ENCODE measurements around the gene NOTUM. TPM values are rescaled to one million over a fixed set of nuclear protein-coding genes. Genes with fewer than 3 reads are reported as not detected.

The NOTUM gene
- total RNA-seq, 1 donor from 2014 or later: 1.7 TPM

GRCh38 chr17:81921996-81922565 lies 38.9 kb downstream of the NOTUM start:
- no peaks in the 10 kb centered on the region for H3K27me3 Mint-ChIP-seq (ENCODE audit: low read depth, unreplicated experiment)
- H3K4me1 Mint-ChIP-seq (ENCODE audit: low read depth, unreplicated experiment): peaks cover 22% of the 10 kb centered on the region
- H3K4me2 ChIP-seq (ENCODE audit: low read length): no peak overlapping the region
- H3K4me1 ChIP-seq (ENCODE audit: insufficient read depth, low read length): peaks cover 25% of the 10 kb centered on the region
- peaks cover 10% of the 10 kb centered on the region for H3K36me3 Mint-ChIP-seq (ENCODE audit: low read depth, unreplicated experiment)
- H3K4me3 Mint-ChIP-seq (ENCODE audit: unreplicated experiment): no peak overlapping the region
- FAIRE-seq (no peak), DNase-seq (ENCODE audit: low read depth) (no peak)
- peaks cover 5% of the 10 kb centered on the region for H3K36me3 ChIP-seq (ENCODE audit: insufficient read depth, low read length)
- no peak for TF ChIP-seq EZH2 (IDR thresholded peaks at IDR 0.05; ENCODE audit: insufficient read depth, low read length)
- no peak overlapping the region for H3K27ac ChIP-seq (ENCODE audit: low read depth, low read length)
- no peak overlapping the region for H3K4me3 ChIP-seq (ENCODE audit: insufficient read depth, low read depth, low read length)
- H3K27ac Mint-ChIP-seq (ENCODE audit: unreplicated experiment): peak overlapping the region; percentile 47
- no peak overlapping the region for H2AFZ ChIP-seq (ENCODE audit: low read depth, low read length)
- no peaks in the 10 kb centered on the region for H3K27me3 ChIP-seq (ENCODE audit: insufficient read depth, low read length)
- peaks cover 96% of the 10 kb centered on the region for H3K79me2 ChIP-seq (ENCODE audit: insufficient read depth, low read length)
- H3K9me3 ChIP-seq (ENCODE audit: insufficient read depth, low read depth, low read length): no peaks in the 10 kb centered on the region
- peaks cover 78% of the 10 kb centered on the region for H4K20me1 ChIP-seq (ENCODE audit: insufficient read depth, low read length)
- H3K9ac ChIP-seq (ENCODE audit: low read length): peak overlapping the region; percentile 10
- no peaks in the 10 kb centered on the region for H3K9me3 Mint-ChIP-seq (ENCODE audit: unreplicated experiment)

GRCh38 chr17:81921537-81921862 lies 39.5 kb downstream of the NOTUM start:
- FAIRE-seq (no peak), DNase-seq (ENCODE audit: low read depth) (no peak)
- no peak overlapping the region for H3K9ac ChIP-seq (ENCODE audit: low read length)
- H3K27ac ChIP-seq (ENCODE audit: low read depth, low read length): no peak overlapping the region
- H3K9me3 Mint-ChIP-seq (ENCODE audit: unreplicated experiment): no peaks in the 10 kb centered on the region
- H3K4me1 ChIP-seq (ENCODE audit: insufficient read depth, low read length): peaks cover 31% of the 10 kb centered on the region
- H3K4me2 ChIP-seq (ENCODE audit: low read length): no peak overlapping the region
- TF ChIP-seq CTCF (IDR thresholded peaks at IDR 0.05; ENCODE audit: insufficient read depth, low read depth, low read length): no peak
- no peak for TF ChIP-seq EZH2 (IDR thresholded peaks at IDR 0.05; ENCODE audit: insufficient read depth, low read length)
- H3K27ac Mint-ChIP-seq (ENCODE audit: unreplicated experiment): peak overlapping the region; percentile 23
- no peak overlapping the region for H2AFZ ChIP-seq (ENCODE audit: low read depth, low read length)
- peaks cover 83% of the 10 kb centered on the region for H4K20me1 ChIP-seq (ENCODE audit: insufficient read depth, low read length)
- no peaks in the 10 kb centered on the region for H3K27me3 ChIP-seq (ENCODE audit: insufficient read depth, low read length)
- H3K36me3 Mint-ChIP-seq (ENCODE audit: low read depth, unreplicated experiment): peaks cover 10% of the 10 kb centered on the region
- peaks cover 5% of the 10 kb centered on the region for H3K36me3 ChIP-seq (ENCODE audit: insufficient read depth, low read length)
- H3K9me3 ChIP-seq (ENCODE audit: insufficient read depth, low read depth, low read length): no peaks in the 10 kb centered on the region
- H3K79me2 ChIP-seq (ENCODE audit: insufficient read depth, low read length): peaks cover 95% of the 10 kb centered on the region
- peak overlapping the region; percentile 14 for H3K4me3 Mint-ChIP-seq (ENCODE audit: unreplicated experiment)
- peaks cover 27% of the 10 kb centered on the region for H3K4me1 Mint-ChIP-seq (ENCODE audit: low read depth, unreplicated experiment)
- H3K4me3 ChIP-seq (ENCODE audit: insufficient read depth, low read depth, low read length): no peak overlapping the region
- no peaks in the 10 kb centered on the region for H3K27me3 Mint-ChIP-seq (ENCODE audit: low read depth, unreplicated experiment)

GRCh38 chr17:81920612-81921536 lies 40.1 kb downstream of the NOTUM start:
- H3K27me3 Mint-ChIP-seq (ENCODE audit: low read depth, unreplicated experiment): no peaks in the 10 kb centered on the region
- H3K27ac Mint-ChIP-seq (ENCODE audit: unreplicated experiment): peak overlapping the region; percentile 23
- H3K36me3 ChIP-seq (ENCODE audit: insufficient read depth, low read length): peaks cover 5% of the 10 kb centered on the region
- H2AFZ ChIP-seq (ENCODE audit: low read depth, low read length): no peak overlapping the region
- H3K9me3 ChIP-seq (ENCODE audit: insufficient read depth, low read depth, low read length): no peaks in the 10 kb centered on the region
- H3K9me3 Mint-ChIP-seq (ENCODE audit: unreplicated experiment): no peaks in the 10 kb centered on the region
- H3K79me2 ChIP-seq (ENCODE audit: insufficient read depth, low read length): peaks cover 93% of the 10 kb centered on the region
- peaks cover 21% of the 10 kb centered on the region for H3K4me1 Mint-ChIP-seq (ENCODE audit: low read depth, unreplicated experiment)
- H3K4me3 ChIP-seq (ENCODE audit: insufficient read depth, low read depth, low read length): no peak overlapping the region
- peaks cover 26% of the 10 kb centered on the region for H3K4me1 ChIP-seq (ENCODE audit: insufficient read depth, low read length)
- H3K27me3 ChIP-seq (ENCODE audit: insufficient read depth, low read length): no peaks in the 10 kb centered on the region
- FAIRE-seq (no peak), DNase-seq (ENCODE audit: low read depth) (no peak)
- no peak overlapping the region for H3K9ac ChIP-seq (ENCODE audit: low read length)
- no peak overlapping the region for H3K4me3 Mint-ChIP-seq (ENCODE audit: unreplicated experiment)
- no peak overlapping the region for H3K27ac ChIP-seq (ENCODE audit: low read depth, low read length)
- no peak overlapping the region for H3K4me2 ChIP-seq (ENCODE audit: low read length)
- TF ChIP-seq EZH2 (IDR thresholded peaks at IDR 0.05; ENCODE audit: insufficient read depth, low read length) (no peak), CTCF (IDR thresholded peaks at IDR 0.05; ENCODE audit: insufficient read depth, low read depth, low read length) (no peak)
- H3K36me3 Mint-ChIP-seq (ENCODE audit: low read depth, unreplicated experiment): peaks cover 10% of the 10 kb centered on the region
- peaks cover 81% of the 10 kb centered on the region for H4K20me1 ChIP-seq (ENCODE audit: insufficient read depth, low read length)
